ENCODE data around the gene TCP11L2. TPM values are rescaled to one million over a fixed set of nuclear protein-coding genes. Genes with fewer than 3 reads are reported as not detected.

TCP11L2 gene
- polyA plus RNA-seq: 3.4 and 4.6 TPM in 2 replicates

DNA sequence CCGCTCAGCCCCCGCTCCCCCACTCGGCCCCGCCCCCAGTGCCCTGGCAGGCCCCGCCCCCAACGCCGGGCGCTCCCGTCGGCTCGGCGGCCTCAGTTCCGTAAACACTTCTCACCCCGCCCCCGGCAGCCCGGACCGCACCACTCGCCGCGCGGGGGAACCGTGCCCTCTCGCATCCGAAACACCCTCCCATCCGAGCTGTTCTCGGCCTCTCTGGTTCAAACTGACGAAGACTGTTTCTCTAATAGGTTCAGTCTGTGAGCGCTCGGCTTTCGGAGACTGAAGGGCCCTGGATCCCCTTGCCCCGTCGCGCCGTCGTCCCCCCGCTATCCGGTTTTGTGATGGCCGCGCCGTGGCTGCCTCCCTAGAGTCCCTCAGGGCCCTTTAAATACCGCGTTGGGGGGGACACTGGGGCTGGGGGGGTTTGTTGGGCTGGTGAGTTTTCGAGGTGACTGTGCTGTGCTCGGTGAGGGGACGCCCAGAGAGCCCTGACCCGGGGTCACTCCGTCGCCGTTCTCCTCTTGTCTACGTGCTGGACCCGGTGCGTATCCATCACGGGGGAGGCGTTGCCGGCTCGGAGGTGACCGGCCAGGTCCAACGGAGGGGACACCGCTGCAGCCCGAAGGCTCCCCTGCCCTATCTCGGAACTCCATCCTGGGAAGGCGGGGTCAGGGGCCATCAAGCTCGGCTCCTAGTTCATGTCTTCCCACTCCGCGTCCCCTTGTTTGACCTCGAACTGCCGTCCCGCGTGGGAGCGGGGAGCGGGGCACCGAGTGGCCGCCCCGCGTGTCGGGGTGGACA, at the start of gene TCP11L2:
TCP11L2 (plus strand) TSS at position 333 of the 801 bp plus-strand sequence. CDS start 8,343 bp downstream, outside the sequence.

DNA sequence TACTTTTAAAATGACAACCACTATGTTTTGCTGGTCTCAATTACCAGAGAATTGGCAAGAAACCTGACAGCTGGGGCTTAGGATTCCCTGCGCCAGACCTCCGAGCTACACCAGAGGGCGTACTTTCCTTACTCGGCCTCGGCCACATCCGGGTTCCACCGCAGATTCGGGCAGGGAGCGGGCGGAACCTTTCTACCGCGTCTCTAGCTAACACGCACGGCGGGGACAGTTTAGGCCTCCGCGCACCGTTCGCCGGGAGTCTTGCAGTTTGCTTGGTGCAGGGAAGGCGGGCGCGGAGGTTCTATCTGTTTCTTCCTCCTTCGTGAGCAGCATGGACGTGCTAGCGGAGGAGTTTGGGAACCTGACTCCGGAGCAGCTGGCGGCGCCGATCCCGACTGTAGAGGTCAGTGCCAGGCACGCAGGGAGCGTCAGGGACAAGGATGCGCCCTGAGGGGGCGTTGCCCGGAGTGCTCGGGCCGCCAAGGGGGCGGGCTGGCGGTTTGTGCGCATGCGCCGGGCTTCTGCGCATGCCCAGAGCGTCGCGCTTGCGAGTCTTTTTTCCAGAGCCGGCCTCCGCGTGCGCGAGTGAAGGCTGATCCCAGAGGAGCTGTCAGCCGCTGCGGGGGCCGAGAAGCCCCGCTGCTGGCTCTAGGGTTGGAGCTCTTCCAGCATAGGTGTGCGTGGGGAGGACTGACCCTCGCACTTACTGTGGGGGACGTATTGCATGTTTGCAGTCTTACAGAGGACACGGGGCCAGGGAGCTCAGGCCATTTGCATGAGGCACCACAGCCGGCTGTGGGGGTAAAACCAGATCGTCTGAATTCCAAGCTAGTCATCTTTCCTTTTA, 55.2 kb downstream of the TCP11L2 start, which contains the start of gene POLR3B:
POLR3B (plus strand) TSS at position 200 of the 847 bp plus-strand sequence; CDS start at position 332, 132 bp downstream.

Other genes with a start within 250 kb of the TCP11L2 start
- gene NUAK1, start 163.8 kb upstream of the TCP11L2 start, polyA plus RNA-seq: 2.9 and 8.6 TPM in 2 replicates
- gene CKAP4, start 54.7 kb upstream of the TCP11L2 start, polyA plus RNA-seq: 18.0 and 21.1 TPM in 2 replicates
- 12.7 and 13.2 TPM in 2 replicates for gene POLR3B, start 55.0 kb downstream of the TCP11L2 start, polyA plus RNA-seq